ENCODE measurements around the gene FTO. TPM values are rescaled to one million over a fixed set of nuclear protein-coding genes. Genes with fewer than 3 reads are reported as not detected.

The FTO gene
- total and polyA plus RNA-seq, 2 of the 8 experiments (the other 6 are each of a cell fraction or from before 2014, with no cell fraction given): 34.5 to 59.8 TPM

GRCh38 chr16:53678155-53678554, 25.8 kb upstream of the FTO start:
- CTCF ChIA-PET (ENCODE audit: partially characterized antibody): interaction anchor here (0.8 to 1.7 kb wide), 4 partner anchors 14 to 246 kb away, joined by 3 to 5 read pairs (median 4); no protein-coding TSS in a partner anchor
- FAIRE-seq: no peak
- POLR2A ChIA-PET (ENCODE audit: partially characterized antibody): no interaction called here

More at GRCh38 chr16:53678155-53678554, 25.8 kb upstream of the FTO start:
- no peak overlapping the region for H3K4me3 ChIP-seq (ENCODE audit: extremely low read depth in 1 of 4, insufficient read depth in 2 of 4, low read depth in 3 of 4, low read length in 4 of 4)
- H2BK120ac ChIP-seq (replicated peaks; ENCODE audit: low read depth, low read length): no peak overlapping the region
- H3K18ac ChIP-seq (ENCODE audit: extremely low read depth, low read length): no peak overlapping the region
- 93% methylated on average over 1 of the region's 1 CpG; no CpG with 5 or more reads in 1 of the 2 experiments for WGBS, 2 experiments (ENCODE audit: extremely low coverage in 1 of 2, insufficient coverage in 1 of 2, insufficient read length in 1 of 2, insufficient replicate concordance in 2 of 2, low coverage in 1 of 2, low lambda C conversion rate in 2 of 2, missing lambda C conversion rate in 1 of 2)
- no peak overlapping the region for H4K91ac ChIP-seq (replicated peaks; ENCODE audit: insufficient read length, low read length)
- no peak overlapping the region for H3K27ac ChIP-seq (ENCODE audit: low read depth, low read length)
- no peak overlapping the region for H4K5ac ChIP-seq (ENCODE audit: insufficient read length, low read depth, low read length)
- H4K20me1 ChIP-seq (replicated peaks in 1 of 2; ENCODE audit: control insufficient read depth in 1 of 2, insufficient read depth in 2 of 2, low read length in 2 of 2): no peaks in the 10 kb centered on the region
- H2AFZ ChIP-seq (ENCODE audit: low read length): no peak overlapping the region
- H3K4me1 ChIP-seq (replicated peaks in 1 of 4; ENCODE audit: control insufficient read depth in 3 of 4, insufficient read depth in 4 of 4, low read length in 3 of 4): no peaks in the 10 kb centered on the region
- no peaks in the 10 kb centered on the region for H3K79me2 ChIP-seq (ENCODE audit: control insufficient read depth in 1 of 2, insufficient read depth in 2 of 2, low read length in 2 of 2)
- H2AK5ac ChIP-seq (ENCODE audit: low read depth, low read length): no peak overlapping the region
- no peak overlapping the region for H3K14ac ChIP-seq (ENCODE audit: insufficient read length)
- H2BK15ac ChIP-seq (ENCODE audit: low read length): no peak overlapping the region
- H4K8ac ChIP-seq (ENCODE audit: extremely low read depth, insufficient read depth, low read length): no peak overlapping the region
- no peak overlapping the region for H3K9ac ChIP-seq (replicated peaks in 1 of 4; ENCODE audit: extremely low read depth in 1 of 4, low read depth in 3 of 4, low read length in 3 of 4)
- H3K27me3 ChIP-seq (replicated peaks in 1 of 4; ENCODE audit: control insufficient read depth in 3 of 4, extremely low read depth in 1 of 4, insufficient read depth in 3 of 4, low read length in 3 of 4): no peaks in the 10 kb centered on the region
- no peaks in the 10 kb centered on the region for H3K79me1 ChIP-seq (ENCODE audit: low read depth, low read length)
- H3K56ac ChIP-seq (replicated peaks; ENCODE audit: insufficient read length, low read depth, low read length): no peak overlapping the region
- H3K36me3 ChIP-seq (ENCODE audit: control insufficient read depth in 2 of 4, insufficient read depth in 4 of 4, low read length in 3 of 4): no peaks in the 10 kb centered on the region
- DNase-seq (ENCODE audit: low read depth in 1 of 2, low spot score in 2 of 2): no peak
- no peaks in the 10 kb centered on the region for H3K9me3 ChIP-seq (ENCODE audit: insufficient read depth in 2 of 2, low read depth in 1 of 2, low read length in 1 of 2)
- no peak overlapping the region for H2BK5ac ChIP-seq (ENCODE audit: low read depth, low read length)
- H2BK20ac ChIP-seq (ENCODE audit: low read length): no peak overlapping the region
- no peak overlapping the region for H3K4ac ChIP-seq (replicated peaks; ENCODE audit: insufficient read length, low read depth, low read length)
- H3K23ac ChIP-seq (ENCODE audit: insufficient read length): no peak overlapping the region
- H3K4me2 ChIP-seq (ENCODE audit: insufficient read depth in 1 of 2, low read depth in 2 of 2, low read length in 2 of 2): no peak overlapping the region
- no peak overlapping the region for H2BK12ac ChIP-seq (ENCODE audit: low read depth, low read length)
- TF ChIP-seq BCL11A (IDR thresholded peaks at IDR 0.05; ENCODE audit: low read depth in 2 of 2, low read length in 2 of 2) (no peak), PHF8 (conservative IDR thresholded peaks at IDR 0.05; ENCODE audit: low read depth, low read length) (no peak), GABPA (IDR thresholded peaks at IDR 0.05; ENCODE audit: borderline replicate concordance, insufficient read depth, low read length) (no peak), CREB1 (IDR thresholded peaks at IDR 0.05) (no peak), RFX5 (IDR thresholded peaks at IDR 0.05; ENCODE audit: borderline replicate concordance, low read depth, low read length) (no peak), SAP30 (IDR thresholded peaks at IDR 0.05; ENCODE audit: insufficient read depth, insufficient replicate concordance, low read length) (no peak), ATF3 (IDR thresholded peaks at IDR 0.05; ENCODE audit: insufficient read depth, low read depth, low read length) (no peak), JUND (IDR thresholded peaks at IDR 0.05; ENCODE audit: low read length) (no peak), NANOG (IDR thresholded peaks at IDR 0.05; ENCODE audit: insufficient read depth, low read depth, low read length, poor library complexity, severe bottlenecking) (no peak), RNF2 (IDR thresholded peaks at IDR 0.05; ENCODE audit: borderline replicate concordance, low read depth, low read length, missing control alignments, poor library complexity, severe bottlenecking) (no peak), KDM5A (IDR thresholded peaks at IDR 0.05; ENCODE audit: low read length) (no peak), KDM4A (IDR thresholded peaks at IDR 0.05; ENCODE audit: low read depth, low read length, severe bottlenecking) (no peak), CHD2 (IDR thresholded peaks at IDR 0.05; ENCODE audit: low read length) (no peak)
- H3K23me2 ChIP-seq (ENCODE audit: low read depth, low read length): no peaks in the 10 kb centered on the region; the same call in 1 of the 2 replicates

Data from H1 (cell line).